TTC549 (cell line): ENCODE results near the gene PTEN.
"Not testable (repeated sequence)": the region's sequence is repeated elsewhere in the genome, so short reads cannot be mapped to it uniquely, and the experiment has no call there.

Experiments
- FAIRE-seq: peaks from 2 replicates; lab custom pipeline; 2012; peaks lifted over from hg19 to GRCh38; lab: Jason Lieb, UNC

Gene PTEN

DNA sequence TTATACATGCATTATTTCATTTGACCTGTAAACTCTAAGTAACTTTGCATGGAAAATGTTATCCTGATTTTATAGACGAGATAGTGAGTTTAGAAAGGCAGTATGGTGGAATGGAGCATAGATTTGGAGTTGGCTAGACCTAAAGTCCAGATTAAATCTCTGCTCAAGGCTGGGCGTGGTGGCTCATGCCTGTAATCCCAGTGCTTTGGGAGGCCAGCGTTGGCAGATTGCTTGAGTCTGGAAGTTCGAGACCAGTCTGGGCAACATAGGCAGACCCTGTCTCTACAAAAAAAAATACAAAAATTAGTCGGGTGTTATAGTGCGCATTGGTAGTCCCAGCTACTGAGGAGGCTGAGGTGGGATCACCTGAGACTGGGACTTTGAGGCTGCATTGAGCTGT lies 9.4 kb downstream of the PTEN start:
- FAIRE-seq, result no peak

DNA sequence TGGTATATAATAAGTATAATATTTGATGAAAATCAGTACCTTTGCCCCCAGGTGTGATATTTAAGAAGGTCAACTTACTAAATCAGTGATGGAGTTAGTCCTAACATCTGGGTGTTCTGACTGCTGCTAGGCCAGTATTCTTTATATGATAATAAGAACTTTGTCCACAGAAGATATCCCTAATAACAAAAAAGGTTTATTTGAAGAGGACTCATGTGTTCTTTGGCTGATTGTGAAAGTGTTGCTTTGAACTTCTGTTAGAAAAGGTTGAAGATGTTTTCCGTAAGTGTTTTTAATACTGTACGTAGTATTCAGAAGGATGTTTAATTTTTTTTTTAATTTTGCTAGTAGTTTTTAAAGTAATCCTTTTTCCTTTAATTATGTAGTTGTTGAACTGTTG lies 10.2 kb downstream of the PTEN start:
- no peak for FAIRE-seq

DNA sequence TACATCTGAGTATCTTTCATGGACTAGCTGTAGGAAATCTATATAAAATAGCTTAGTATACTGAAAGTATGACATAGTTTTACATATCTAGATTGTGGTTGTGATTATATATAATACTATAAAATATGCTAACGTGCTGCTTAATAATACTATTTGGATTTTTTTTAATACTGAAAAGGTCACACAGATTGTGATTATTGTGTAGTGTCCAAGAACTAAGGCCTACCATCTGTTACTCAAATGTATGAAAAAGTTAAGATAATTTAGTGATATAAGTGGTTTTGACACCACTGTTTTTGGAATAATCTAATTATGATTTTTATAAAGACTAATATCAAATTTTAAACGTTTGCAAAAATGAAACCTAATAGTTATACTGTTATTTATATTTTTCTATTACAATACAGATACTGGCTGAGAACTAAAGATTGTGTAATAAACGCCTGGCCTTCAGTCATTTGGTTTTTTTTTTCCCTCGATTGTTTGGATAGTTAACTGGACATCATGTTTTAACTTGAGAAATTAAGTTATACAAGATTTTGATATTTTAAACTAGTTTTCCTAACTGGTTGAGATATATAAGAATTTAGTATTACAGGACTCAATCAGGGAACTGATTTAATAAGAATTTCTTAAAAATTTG lies 12.6 kb downstream of the PTEN start:
- peak; percentile 39 for FAIRE-seq

DNA sequence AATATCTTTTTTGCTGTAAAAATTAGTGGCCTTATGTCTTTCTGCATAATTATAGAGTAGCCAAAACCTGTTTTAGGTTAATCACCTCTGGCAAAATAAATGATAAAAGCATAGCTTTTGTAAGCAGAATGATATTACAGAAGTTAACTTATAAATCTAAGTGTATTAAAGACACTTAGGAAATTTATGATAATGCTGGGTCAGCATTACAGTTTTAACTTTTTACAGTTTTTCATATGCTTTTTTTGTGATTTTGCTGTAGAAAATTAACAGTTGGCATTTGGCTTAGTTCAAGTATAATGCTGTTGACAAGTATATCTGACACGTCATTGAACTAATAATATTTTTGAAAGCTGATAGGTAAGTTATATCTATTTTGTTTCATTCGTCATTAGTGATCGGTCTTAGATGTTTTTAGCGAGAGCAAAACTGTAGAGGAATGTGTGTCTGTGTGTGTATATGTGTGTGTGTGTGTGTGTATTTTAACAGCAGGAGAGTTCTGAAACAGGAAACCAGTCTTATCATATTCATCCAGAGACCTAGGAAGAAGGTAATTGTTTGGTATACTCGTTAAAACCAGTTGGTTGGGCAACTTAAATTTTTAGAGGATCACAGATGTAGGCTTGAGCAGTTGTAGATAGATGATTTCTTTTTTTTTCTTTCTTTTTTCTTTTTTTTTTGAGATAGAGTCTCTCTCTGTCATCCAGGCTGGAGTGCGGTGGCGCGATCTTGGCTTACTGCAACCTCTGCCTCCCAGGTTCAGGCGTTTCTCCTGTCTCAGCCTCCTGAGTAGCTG lies 15.4 kb downstream of the PTEN start:
- no peak for FAIRE-seq

DNA sequence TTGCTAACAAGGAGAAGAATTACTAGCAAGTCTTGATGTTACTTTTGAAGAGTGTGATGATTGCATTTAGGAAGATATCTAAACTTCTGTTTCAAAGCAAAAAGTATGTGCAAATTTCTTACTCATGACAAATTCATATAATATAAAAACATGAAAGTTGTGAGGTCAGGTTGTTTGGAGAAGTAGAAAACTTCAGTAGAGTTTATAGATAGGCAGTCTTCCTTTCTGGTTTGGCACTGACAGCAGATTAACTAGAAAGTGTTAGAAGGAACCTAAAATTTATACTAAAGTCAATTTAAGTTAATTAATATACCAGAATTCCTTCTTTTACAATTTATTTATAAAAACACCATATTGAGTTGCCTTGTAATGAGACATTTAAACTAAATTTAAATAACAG lies 16.9 kb downstream of the PTEN start:
- no peak for FAIRE-seq

DNA sequence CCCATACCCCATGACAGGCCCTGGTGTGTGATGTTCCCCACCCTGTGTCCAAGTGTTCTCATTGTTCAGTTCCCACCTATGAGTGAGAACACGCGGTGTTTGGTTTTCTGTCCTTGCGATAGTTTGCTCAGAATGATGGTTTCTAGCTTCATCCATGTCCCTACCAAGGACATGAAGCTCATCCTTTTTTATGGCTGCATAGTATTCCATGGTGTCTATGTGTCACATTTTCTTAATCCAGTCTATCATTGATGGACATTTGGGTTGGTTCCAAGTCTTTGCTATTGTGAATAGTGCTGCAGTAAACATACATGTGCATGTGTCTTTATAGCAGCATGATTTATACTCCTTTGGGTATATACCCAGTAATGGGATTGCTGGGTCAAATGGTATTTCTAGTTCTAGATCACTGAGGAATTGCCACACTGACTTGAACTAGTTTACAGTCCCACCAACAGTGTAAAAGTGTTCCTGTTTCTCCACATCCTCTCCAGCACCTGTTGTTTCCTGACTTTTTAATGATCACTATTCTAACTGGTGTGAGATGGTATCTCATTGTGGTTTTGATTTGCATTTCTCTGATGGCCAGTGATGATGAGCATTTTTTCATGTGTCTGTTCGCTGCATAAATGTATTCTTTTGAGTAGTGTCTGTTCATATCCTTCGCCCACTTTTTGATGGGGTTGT lies 18.1 kb downstream of the PTEN start:
- not testable (repeated sequence) for FAIRE-seq

DNA sequence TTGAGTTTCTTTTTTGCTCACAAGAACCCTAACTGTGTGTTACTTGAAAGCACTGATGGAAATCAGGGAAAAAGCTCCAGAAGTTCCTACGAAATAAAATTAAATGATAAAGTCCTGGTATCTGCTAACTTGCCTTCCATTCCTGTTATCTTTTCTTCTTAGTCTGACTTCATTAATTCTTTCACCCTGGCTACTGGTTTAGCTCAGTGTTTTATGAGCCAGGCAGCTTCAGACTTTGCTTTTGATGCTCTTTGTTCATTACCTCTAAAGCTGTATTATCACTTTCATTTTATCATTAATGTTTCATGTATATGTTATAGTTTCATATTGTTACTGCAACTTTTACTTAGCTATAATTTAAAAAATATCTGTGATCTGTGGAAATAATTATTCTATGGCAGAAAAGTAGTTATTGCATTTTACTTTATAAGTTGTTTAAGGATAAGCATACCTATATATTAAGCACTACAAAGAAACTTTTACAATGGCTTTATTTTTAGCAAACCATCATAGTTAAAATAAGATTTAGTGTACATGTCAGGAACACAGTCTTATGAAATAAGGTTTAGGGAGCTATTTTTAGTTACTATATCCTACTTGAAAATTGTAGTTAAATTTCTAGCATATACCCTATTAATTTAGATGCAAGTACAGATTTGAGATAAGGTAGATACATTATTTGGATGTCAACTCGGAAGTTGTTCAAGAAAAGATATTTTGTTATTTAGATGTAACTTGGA lies 19.3 kb downstream of the PTEN start:
- no peak for FAIRE-seq

DNA sequence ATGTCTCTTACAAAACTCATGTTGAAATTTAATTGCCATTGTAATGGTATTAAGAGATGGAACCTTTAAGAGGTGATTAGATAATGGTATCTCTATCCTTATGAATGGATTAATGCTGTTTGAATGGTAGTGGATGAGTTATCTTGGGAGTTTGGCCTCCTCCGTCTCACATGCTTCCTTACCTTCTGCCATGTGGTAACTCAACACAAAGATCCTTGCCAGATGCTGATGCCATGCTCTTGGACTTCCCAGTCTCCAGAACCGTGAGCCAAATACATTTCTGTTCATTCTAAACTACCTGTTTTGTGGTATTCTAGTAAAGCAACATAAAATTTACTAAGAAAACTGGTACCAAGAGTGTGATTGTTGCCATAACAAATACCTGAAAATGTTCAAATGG lies 23.2 kb downstream of the PTEN start:
- no peak for FAIRE-seq

DNA sequence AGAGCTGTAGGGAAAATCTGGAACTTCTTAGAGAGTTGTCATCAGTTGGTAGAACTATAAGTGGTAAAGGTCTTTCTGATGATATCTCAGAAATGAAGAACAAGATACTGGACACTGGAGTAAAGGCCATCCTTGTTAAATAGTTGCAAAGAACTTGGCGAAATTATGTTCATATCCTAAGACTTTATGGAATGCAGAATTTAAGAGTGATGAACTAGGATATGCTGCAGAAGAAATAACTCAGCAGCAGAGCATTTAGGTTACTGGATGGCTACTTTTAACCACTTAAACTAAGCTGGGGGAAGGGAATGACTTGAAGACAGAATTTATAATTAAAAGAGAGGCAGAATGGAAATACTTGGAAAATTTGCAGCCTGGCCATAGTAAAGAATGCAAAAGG lies 23.7 kb downstream of the PTEN start:
- no peak for FAIRE-seq

DNA sequence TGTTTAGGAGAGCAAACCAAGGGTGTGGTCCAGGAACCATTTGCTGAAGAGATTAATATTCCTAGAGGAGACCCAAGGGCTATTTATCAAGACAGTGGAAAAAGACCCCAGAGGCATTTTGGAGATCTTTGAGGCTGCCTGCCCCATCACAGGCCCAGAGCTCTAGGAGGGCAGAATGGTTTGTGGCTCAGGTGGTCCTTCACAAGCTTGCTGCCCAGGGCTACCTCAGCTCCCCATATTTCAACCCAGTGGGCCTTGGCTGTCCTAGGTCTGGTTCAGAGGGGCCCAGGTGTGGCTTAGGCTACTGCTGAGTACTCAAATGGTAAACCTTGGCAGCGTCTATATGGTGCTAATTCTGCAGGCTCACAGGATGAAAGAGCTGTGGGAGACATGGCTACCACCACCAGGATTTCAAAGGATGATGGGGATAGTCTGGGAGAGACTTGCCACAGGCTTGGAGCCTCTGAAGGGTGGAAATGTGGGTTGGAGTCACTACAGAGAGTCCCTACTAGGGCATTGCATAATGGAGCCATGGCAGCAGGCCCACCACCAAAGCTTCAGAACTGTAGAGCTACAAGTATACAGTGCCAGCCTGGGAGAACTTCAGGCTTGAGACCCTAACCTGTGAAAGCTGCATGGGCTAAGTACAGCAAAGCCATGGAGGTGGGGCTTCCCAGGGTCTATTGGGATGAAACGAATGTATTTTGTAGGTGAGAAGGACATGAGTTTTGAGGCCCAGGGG lies 24.3 kb downstream of the PTEN start:
- FAIRE-seq, result no peak

DNA sequence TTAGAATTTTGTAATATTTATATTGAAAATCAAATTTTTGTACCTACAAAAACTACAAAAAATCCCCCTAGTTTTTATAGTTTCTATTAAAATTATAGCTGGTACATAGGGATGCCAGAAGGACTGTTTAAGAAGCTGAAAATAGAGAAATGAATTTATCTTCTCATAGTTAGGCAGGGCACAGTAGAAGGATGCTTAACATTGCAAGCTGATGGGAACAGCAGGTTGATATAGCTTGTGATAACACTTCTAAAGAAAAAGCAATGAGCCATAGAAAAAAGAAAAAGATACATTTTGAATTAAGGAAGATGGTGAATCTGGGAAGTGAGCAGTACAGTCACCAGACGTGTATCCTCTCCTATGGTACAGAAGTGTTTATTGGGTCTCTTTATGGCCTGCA lies 32.0 kb downstream of the PTEN start:
- FAIRE-seq, result no peak

DNA sequence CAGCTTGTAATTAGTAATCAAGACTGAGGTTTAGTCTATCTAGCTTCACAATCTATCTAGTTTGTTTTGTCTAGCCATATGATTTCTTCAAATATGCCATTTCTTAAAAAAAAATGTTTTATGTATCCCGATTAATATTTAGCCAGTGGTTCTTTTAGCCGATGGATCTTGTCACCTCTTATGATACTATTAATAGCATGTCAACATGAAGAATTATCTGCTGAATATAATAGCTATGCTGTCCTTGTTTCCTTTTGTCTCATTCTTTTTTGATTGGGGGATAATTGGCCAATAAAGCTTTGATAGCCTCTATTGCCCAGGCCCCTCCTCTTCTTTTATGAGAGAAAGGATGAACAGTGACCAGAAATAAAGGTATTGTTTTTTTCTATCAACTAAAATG lies 32.8 kb downstream of the PTEN start:
- no peak for FAIRE-seq

DNA sequence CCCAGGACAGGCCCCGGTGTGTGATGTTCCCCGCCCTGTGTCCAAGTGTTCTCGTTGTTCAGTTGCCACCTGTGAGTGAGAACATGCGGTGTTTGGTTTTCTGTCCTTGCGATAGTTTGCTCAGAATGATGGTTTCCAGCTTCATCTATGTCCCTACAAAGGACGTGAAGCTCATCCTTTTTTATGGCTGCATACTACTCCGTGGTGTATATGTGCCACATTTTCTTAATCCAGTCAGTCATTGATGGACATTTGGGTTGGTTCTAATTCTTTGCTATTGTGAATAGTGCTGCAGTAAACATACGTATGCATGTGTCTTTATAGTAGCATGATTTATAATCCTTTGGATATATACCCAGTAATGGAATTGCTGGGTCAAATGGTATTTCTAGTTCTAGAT lies 34.5 kb downstream of the PTEN start:
- FAIRE-seq, result not testable (repeated sequence)

DNA sequence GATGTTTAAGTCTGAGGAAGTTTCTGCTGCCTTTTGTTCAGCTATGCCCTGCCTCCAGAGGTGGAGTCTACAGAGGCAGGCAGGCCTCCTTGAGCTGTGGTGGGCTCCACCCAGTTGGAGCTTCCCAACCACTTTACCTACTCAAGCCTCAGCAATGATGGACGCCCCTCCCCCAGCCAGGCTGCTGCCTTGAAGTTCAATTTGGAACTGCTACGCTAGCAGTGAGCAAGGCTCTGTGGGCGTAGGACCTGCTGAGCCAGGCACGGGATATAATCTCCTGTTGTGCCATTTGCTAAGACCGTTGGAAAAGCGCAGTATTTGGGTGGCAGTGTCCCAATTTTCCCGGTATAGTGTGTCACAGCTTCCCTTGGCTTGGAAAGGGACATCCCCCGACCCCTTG lies 40.0 kb downstream of the PTEN start:
- not testable (repeated sequence) for FAIRE-seq

DNA sequence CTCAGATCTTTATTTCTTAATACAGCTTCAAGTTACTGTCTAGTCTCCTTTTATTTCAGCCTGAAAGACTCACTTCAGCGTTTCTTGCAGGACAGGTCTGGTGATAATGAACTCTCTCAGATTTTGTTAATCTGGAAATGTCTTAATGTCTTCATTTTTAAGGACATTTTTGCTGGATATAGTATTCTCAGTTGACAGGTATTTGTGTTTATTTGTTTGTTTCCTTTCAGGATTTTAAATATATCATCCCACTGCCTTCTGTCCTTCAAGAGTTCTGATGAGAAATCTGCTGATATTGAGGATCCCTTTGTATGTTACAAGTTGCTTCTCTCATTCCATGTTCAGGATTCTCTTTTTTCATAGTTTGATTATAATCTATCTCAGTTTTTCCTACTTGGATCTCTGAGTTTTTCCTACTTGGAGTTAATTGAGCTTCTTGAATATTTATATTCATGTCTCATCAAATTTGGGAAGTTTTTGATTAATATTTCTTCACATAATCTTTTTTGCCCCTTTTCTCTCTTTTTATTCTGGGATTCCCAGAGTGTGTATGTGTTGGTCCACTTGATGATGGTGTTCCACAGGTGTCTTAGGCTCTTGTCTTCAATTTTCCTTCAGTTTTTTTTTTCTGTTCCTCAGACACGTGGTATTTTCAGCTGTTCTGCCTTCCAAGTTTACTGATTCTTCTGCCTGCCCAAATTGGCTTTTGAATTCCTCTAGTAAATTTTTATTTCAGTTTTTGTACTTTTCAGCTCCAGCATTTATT lies 49.9 kb downstream of the PTEN start:
- no peak for FAIRE-seq

DNA sequence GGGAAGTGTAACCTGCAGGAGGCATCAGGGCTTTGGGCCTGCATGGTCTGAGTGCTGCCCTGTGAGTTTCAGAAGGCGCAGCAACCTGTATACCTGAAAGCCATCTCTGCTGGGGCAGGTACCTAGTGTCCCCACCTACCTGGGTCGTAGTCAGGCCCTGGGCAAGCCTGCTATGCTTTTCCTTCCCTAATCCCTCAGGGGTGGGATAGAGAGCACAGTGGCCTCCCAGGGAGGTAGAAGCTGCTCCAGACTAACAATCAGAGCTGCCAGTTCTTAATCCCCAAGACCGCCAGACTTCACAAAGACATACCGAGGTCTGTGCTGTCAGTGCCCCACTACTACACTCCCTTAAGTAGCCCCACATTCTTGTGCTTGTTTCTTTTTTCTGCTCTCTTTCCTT lies 52.0 kb downstream of the PTEN start:
- no peak for FAIRE-seq

DNA sequence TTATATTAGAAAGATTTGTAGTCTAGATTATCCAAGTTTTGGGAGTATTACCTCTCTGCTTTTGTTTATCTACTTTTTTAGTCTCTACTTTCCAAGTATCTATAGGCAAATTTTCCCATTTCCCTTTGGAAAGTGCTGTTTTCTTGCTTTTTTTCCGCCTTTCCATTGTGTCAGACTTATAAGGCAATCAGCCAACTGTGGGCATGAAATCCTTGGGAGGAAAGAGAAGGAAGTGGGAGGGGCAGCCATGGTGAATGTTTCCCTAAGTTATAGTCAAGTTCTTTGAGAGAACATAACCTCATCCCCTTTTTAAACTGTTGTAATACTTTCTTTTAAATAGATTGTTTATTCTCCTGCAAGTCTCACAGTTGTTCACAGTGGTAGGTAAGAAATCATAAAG lies 52.6 kb downstream of the PTEN start:
- no peak for FAIRE-seq

DNA sequence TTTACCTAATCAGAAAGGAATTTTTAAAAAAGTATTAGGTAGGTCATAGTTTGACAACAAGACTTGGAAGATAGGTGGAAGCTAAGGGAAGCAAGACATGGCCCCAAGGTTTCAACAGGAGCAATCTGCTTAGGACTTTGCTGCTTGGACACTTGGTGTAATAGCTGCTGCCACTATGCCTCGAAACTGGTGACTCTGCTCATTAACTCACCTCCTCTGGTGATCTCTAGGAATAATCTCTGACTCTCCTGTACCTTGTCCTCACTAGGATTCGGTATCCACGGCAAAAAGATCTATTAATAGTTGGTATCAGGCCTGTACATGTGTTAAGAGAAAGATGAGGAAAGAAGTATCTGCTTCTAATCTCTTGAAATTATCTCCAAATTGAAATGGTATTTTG lies 53.1 kb downstream of the PTEN start:
- FAIRE-seq, result no peak

DNA sequence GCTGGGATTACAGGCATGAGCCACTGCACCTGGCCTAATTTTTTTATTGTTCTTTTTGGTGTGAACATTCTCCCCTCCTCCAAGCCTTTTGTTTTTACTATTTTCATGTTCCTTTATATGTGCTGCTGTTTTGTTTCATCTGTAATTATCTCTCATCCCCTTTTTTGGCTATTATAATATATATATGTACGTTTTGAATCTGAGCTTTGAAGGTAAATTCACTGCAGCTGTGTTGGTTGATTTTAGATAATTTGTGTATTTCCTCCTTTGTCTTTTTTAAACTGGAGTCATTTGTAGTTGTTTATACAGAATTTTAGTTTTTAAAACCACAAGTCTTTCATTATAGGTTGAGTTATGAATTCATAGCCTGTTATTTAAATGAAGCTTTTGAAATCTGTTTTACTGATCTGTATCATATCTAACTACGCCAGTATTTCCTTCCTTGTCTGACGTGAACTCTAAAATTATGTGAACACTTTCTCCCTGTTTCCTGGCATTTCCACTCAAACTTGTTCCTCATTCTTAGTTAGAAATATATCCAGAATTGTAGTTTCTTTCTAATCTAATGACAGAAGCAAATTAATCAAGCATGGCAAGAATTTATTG lies 54.9 kb downstream of the PTEN start:
- no peak for FAIRE-seq

DNA sequence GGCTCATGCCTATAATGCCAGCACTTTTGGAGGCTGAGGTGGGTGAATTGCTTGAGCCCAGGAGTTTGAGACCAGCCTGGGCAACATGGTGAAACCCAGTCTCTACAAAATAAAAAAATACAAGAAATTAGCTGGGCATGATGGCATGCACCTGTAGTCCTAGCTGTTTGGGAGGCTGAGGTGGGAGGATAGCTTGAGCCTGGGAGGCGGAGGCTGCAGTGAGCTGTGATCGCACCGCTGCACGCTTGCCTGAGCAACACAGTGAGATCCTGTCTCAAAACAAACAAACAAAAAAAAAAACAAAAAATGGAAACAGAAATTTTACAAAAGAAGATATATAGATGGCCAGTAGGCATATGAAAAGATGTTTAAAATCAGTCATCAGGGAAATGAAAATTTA lies 57.1 kb downstream of the PTEN start:
- no peak for FAIRE-seq
